ENCODE measurements around the gene FARS2.

- TF ChIP-seq CTCF (IDR thresholded peaks at IDR 0.05; ENCODE audit: poor library complexity) = no peak
- no peak for TF ChIP-seq EZH2 (IDR thresholded peaks at IDR 0.05; ENCODE audit: borderline replicate concordance)
Observed at GRCh38 chr6:5786969-5787720, 525.8 kb downstream of the FARS2 start.

Measured in hepatocyte (in vitro differentiated cells).